Esophagus squamous epithelium (tissue), 4 donors: ENCODE results near the gene GALK1.

Experiments
- CTCF ChIP-seq, 6 experiments: fragments of 450-650 bp in 4 of 6; fragments of 200-600 bp in 2 of 6; sonication (generic) in 2 of 6; IDR thresholded peaks; one replicate each; pipeline ENCODE4 v1.5.1; 2016 to 2019; ENCODE audit warnings: antibody characterized with exemption in 6 of 6, mild to moderate bottlenecking in 4 of 6, moderate library complexity in 4 of 6
- POLR2A ChIP-seq, 4 donors: fragments of 450-650 bp; IDR thresholded peaks; one replicate each; pipeline ENCODE4 v1.6.1; 2017; ENCODE audit warnings: antibody characterized with exemption in 4 of 4, mild to moderate bottlenecking in 4 of 4, moderate library complexity in 3 of 4

- TF ChIP-seq CTCF (IDR thresholded peaks at IDR 0.05) (no peak), POLR2A (IDR thresholded peaks at IDR 0.05) (no peak)
These were observed 22.7 kb downstream of the GALK1 start for GRCh38 chr17:75742337-75742736.
